Smooth muscle cell (in vitro differentiated cells): Measurements from ENCODE around the gene ADRA1B. TPM values are rescaled to one million over a fixed set of nuclear protein-coding genes. Genes with fewer than 3 reads are reported as not detected.

ENCODE experiments used
- DNase-seq: peaks from one replicate; lab custom pipeline; 2025; ENCODE audit not compliant: unreplicated experiment; lab: John Stamatoyannopoulos, UW
- H2AFZ ChIP-seq: fragments of 200-600 bp; sonication (generic); 2 replicates; pipeline ENCODE4 v1.6.0; 2016; ENCODE audit warnings: antibody characterized with exemption, low read depth, mild to moderate bottlenecking
- H3F3A ChIP-seq: fragments of 200-600 bp; sonication (generic); 2 replicates; pipeline ENCODE4 v1.6.0; 2017; ENCODE audit warnings: antibody characterized with exemption, low read depth
- H3K27ac ChIP-seq: fragments of 200-600 bp; sonication (generic); 2 replicates; pipeline ENCODE4 v1.5.1; 2016; ENCODE audit warnings: low read depth, mild to moderate bottlenecking
- H3K27me3 ChIP-seq: fragments of 200-600 bp; sonication (generic); 2 replicates; pipeline ENCODE4 v1.6.1; 2016; ENCODE audit warnings: low read depth, mild to moderate bottlenecking
- H3K36me3 ChIP-seq: fragments of 200-600 bp; sonication (generic); 2 replicates; pipeline ENCODE4 v1.5.1; 2016; ENCODE audit warnings: low read depth
- H3K4me1 ChIP-seq: fragments of 200-600 bp; sonication (generic); 2 replicates; pipeline ENCODE4 v1.5.1; 2016; ENCODE audit warnings: low read depth
- H3K4me2 ChIP-seq: fragments of 200-600 bp; sonication (generic); 2 replicates; pipeline ENCODE4 v1.6.0; 2016; ENCODE audit warnings: mild to moderate bottlenecking
- H3K4me3 ChIP-seq: fragments of 200-600 bp; sonication (generic); 2 replicates; pipeline ENCODE4 v1.5.1; 2016; ENCODE audit warnings: mild to moderate bottlenecking
- H3K79me2 ChIP-seq: fragments of 200-600 bp; sonication (generic); 2 replicates; pipeline ENCODE4 v1.6.0; 2016; ENCODE audit warnings: low read depth, mild to moderate bottlenecking
- H3K9ac ChIP-seq: fragments of 200-600 bp; sonication (generic); 2 replicates; pipeline ENCODE4 v1.6.0; 2016; ENCODE audit warnings: low read depth
- H3K9me3 ChIP-seq: fragments of 200-600 bp; sonication (generic); replicated peaks from 2 replicates; pipeline ENCODE4 v1.5.1; 2016; ENCODE audit warnings: low read depth
- H4K20me1 ChIP-seq: fragments of 200-600 bp; sonication (generic); 2 replicates; pipeline ENCODE4 v1.6.0; 2016; ENCODE audit warnings: low read depth
- CTCF ChIP-seq: fragments of 200-600 bp; sonication (generic); IDR thresholded peaks from 2 replicates; pipeline ENCODE4 v1.5.1; 2017; ENCODE audit warnings: borderline replicate concordance, mild to moderate bottlenecking, antibody characterized with exemption; ENCODE audit not compliant: insufficient read depth, poor library complexity, severe bottlenecking
- WGBS: methylation state at CpG from one replicate; pipeline ENCODE4 v1.1.7; 2016; ENCODE audit warnings: low lambda C conversion rate; 5-methylcytosine and 5-hydroxymethylcytosine counted together
- polyA plus RNA-seq: library from polyadenylated mRNA; unstranded; fragments of >200 nt; fragmentation: Nextera tagmentation; extraction: Ambion mirVana; gene quantifications from 2 replicates; pipeline ENCODE4 v1.2.1, GENCODE V29; 2016
- total RNA-seq: library from RNA; depleted of rRNA; stranded (reverse); fragments of >200 nt; gene quantifications from 2 replicates; pipeline ENCODE4 v1.2.3, GENCODE V29; 2014

Gene ADRA1B
- total and polyA plus RNA-seq, 2 experiments from 2014 or later: 0.34 to 0.36 TPM

- Histone ChIP-seq H3K27me3 (peaks cover 61% of the 10 kb centered on the region), H2AFZ (no peak overlapping the region), H3F3A (peaks cover 4% of the 10 kb centered on the region), H3K9me3 (no peaks in the 10 kb centered on the region), H3K4me1 (no peaks in the 10 kb centered on the region), H3K79me2 (no peaks in the 10 kb centered on the region), H3K27ac (no peak overlapping the region), H3K9ac (no peak overlapping the region), H4K20me1 (no peaks in the 10 kb centered on the region), H3K4me2 (no peak overlapping the region), H3K36me3 (no peaks in the 10 kb centered on the region), H3K4me3 (no peak overlapping the region)
- TF ChIP-seq CTCF: no peak
- no peak for DNase-seq
Observed at GRCh38 chr5:159969966-159970365, 53.7 kb downstream of the ADRA1B start.

GRCh38 chr5:159971038-159971437 is 54.8 kb downstream of the ADRA1B start:
- Histone ChIP-seq H3K27ac (no peak overlapping the region), H3K27me3 (peaks cover 58% of the 10 kb centered on the region), H3K79me2 (no peaks in the 10 kb centered on the region), H3K9me3 (no peaks in the 10 kb centered on the region), H4K20me1 (no peaks in the 10 kb centered on the region), H3K4me3 (no peak overlapping the region), H3K4me1 (no peaks in the 10 kb centered on the region), H3F3A (peaks cover 5% of the 10 kb centered on the region), H2AFZ (no peak overlapping the region), H3K9ac (no peak overlapping the region), H3K4me2 (no peak overlapping the region), H3K36me3 (no peaks in the 10 kb centered on the region)
- no peak for DNase-seq
- TF ChIP-seq CTCF: no peak
- WGBS: 70% methylated on average over 4 of the region's 4 CpGs

- no peak overlapping the region for H2AFZ ChIP-seq
- DNase-seq: no peak
- H3K36me3 ChIP-seq: no peaks in the 10 kb centered on the region
- 51% methylated on average over 8 of the region's 11 CpGs for WGBS
- H3K9me3 ChIP-seq: no peaks in the 10 kb centered on the region
- peak overlapping the region; percentile 47 for H3K4me3 ChIP-seq
- no peaks in the 10 kb centered on the region for H3K4me1 ChIP-seq
- no peak overlapping the region for H3K27ac ChIP-seq
- H4K20me1 ChIP-seq: no peaks in the 10 kb centered on the region
- H3F3A ChIP-seq: peaks cover 5% of the 10 kb centered on the region
- TF ChIP-seq CTCF: no peak
- H3K27me3 ChIP-seq: peaks cover 53% of the 10 kb centered on the region
- H3K9ac ChIP-seq: no peak overlapping the region
- H3K4me2 ChIP-seq: peak overlapping the region; percentile 88
- H3K79me2 ChIP-seq: no peaks in the 10 kb centered on the region
Observed at GRCh38 chr5:159971514-159971913, 55.2 kb downstream of the ADRA1B start.

- Histone ChIP-seq H3F3A (peaks cover 5% of the 10 kb centered on the region), H3K9ac (no peak overlapping the region), H2AFZ (no peak overlapping the region), H3K79me2 (no peaks in the 10 kb centered on the region), H3K4me2 (peak overlapping the region; percentile 88), H3K27me3 (peaks cover 53% of the 10 kb centered on the region), H3K9me3 (no peaks in the 10 kb centered on the region), H3K27ac (no peak overlapping the region), H3K4me1 (no peaks in the 10 kb centered on the region), H4K20me1 (no peaks in the 10 kb centered on the region), H3K4me3 (peak overlapping the region; percentile 47), H3K36me3 (no peaks in the 10 kb centered on the region)
- no peak for DNase-seq
- TF ChIP-seq CTCF: no peak
- WGBS: 3% methylated on average over 66 of the region's 76 CpGs
Observed at GRCh38 chr5:159971931-159972461, 55.7 kb downstream of the ADRA1B start.
